NCI-H2227 (cell line): Measurements from ENCODE around the gene CCT3.
"Not testable (repeated sequence)": the region's sequence is repeated elsewhere in the genome, so short reads cannot be mapped to it uniquely, and the experiment has no call there.

Experiments used
- DNase-seq: peaks from one replicate; lab custom pipeline; 2025; ENCODE audit not compliant: unreplicated experiment; lab: John Stamatoyannopoulos, UW

CCT3 gene

DNA sequence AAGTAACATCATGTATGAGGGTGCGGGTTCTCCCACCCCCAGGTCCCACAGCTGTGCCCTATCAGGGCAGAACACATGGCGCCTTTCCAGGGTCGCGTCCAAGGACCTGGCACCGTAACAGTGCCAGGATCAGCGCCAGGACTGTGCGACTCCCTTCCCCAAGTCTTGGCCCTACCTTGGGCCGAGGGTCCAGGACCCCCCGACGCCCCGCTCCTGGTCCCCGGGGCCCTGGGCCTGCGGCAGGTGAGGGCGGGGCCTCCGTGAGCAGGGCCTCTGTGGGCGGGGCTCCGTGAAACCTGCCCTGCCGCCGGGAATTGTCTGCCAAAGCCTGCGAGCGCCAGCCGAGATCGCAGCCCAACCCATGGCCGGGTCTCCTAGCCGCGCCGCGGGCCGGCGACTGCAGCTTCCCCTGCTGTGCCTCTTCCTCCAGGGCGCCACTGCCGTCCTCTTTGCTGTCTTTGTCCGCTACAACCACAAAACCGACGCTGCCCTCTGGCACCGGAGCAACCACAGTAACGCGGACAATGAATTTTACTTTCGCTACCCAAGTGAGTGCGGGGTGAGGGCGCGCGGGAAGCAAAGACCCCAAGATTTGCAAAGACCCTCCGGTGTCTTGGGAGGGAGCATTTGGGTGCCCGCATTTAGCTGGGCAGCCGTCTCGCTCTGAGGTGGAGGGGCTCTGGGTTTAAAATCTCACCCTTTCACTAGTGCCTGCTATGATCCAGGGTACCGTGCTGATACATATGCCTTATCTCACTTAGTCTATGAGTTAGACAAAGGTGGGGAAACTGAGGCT is 31.0 kb upstream of the CCT3 start, which contains the start of gene RHBG:
RHBG (plus strand) TSS at position 323 of the 796 bp plus-strand sequence; CDS start at position 362, 39 bp downstream.
- DNase-seq = no peak

GRCh38 chr1:156368157-156368658 is 30.1 kb upstream of the CCT3 start:
- no peak for DNase-seq

DNA sequence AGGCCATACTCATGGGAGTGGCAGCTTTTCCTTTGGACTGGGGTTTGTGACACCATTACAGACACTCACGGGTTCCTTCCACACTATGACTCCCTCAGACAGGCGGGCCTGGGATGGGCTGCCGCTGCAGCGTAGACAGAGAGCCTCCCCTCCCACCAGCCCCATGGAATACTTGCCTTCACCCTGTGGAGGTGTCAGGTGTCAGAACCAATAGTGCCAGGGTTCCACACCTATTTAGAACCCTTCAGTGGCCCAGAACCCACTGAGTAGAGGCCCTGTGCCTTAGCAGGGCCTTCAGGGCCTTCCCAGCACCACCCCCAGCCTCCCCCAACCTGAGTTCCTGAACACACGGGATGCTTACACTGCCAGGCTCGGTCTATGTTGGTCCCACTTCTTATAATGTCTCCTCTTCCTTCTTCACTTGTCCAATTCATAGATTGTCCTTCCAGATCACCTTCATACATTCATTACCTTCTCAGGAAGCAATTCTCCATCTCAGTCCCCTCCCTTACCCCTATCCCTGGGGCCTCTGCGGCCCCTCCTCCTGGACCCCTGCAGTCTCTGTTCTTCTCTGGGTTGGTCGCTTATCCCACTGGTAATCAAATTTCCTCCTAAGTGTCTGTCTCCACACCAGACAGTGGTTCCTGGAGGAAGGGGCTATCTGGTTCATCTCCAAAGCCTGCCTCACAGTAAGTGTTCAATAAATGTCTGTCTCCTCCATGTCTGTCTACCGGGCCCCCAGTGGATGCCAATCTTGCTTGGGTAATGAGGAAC is 29.5 kb upstream of the CCT3 start:
- no peak for DNase-seq

- no peak for DNase-seq
Observed at GRCh38 chr1:156366378-156367166, 28.5 kb upstream of the CCT3 start.

DNA sequence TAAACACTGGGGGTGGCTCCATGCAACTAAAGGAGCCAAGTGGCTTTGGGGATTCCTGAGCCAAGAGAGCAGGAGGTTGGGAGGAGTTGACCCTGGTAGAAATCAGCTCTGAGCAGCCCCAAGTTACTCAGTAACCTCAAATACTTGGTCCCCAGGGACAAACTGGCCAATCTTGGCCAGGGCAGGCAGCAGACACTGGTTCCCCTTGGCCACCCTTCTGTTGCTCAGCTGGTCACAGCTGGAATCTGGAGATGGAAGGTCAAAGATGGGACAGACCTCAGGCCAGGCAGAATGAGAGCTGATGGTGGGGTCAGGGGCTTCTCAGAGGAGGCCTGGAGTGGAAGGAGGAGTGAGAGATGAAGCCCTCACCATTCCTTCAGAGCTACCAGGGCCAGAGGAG is 27.7 kb upstream of the CCT3 start:
- no peak for DNase-seq

DNA sequence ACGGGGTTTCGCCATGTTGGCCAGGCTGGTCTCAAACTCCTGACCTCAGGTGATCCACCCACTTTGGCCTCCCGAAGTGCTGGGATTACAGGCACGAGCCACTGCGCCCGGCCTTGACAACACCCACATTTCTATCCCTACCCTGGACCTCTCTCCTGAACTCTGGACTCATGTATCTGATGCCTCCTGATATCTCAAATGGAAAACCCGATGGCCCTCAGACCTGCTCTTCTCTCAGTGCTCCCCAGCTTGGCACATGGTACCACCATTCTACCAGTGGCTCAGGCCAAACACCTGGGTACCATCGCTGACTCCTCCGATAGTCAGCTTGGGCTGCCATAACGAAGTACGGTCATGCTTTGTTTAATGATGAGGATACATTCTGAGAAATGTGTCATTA is 22.4 kb upstream of the CCT3 start:
- DNase-seq = no peak

DNA sequence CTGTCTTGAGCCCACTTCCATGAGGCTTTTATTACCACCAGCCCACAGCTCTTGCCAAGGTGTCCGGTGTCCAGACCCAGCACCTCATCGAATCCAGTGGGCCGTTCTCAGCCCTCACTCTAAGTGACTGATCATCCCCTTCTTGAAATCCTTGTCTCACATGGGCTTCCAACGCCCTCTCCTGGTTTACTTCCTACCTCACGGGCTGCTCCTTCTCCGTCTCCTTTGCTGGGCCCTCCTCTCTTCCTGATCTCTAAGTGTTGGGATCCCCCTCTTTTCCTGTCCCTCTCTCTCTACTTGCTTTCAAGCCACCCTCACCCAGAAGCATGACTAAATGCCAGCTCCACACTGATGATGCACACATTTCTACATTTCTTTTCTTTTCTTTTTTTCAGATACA is 21.9 kb upstream of the CCT3 start:
- no peak for DNase-seq

- no peak for DNase-seq
Observed at GRCh38 chr1:156359249-156359648, 21.2 kb upstream of the CCT3 start.

- DNase-seq = peak; percentile 36
Observed at GRCh38 chr1:156358641-156359040, 20.5 kb upstream of the CCT3 start.

DNA sequence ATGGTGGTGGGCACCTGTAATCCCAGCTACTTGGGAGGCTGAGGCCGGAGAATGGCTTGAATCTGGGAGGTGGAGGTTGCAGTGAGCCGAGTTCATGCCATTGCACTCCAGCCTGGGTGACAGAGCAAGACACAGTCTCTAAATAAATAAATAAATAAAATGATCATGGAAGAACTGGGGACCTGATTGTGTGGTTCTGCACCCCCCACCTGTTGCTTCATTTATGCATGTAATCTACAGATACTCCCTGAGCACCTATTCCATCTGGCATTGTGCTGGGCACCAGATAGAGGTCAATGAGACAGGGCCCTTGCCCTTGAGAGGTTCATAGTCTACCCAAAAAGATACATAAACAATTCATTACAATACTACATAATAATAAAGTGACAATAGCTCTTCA is 19.9 kb upstream of the CCT3 start:
- DNase-seq = no peak

DNA sequence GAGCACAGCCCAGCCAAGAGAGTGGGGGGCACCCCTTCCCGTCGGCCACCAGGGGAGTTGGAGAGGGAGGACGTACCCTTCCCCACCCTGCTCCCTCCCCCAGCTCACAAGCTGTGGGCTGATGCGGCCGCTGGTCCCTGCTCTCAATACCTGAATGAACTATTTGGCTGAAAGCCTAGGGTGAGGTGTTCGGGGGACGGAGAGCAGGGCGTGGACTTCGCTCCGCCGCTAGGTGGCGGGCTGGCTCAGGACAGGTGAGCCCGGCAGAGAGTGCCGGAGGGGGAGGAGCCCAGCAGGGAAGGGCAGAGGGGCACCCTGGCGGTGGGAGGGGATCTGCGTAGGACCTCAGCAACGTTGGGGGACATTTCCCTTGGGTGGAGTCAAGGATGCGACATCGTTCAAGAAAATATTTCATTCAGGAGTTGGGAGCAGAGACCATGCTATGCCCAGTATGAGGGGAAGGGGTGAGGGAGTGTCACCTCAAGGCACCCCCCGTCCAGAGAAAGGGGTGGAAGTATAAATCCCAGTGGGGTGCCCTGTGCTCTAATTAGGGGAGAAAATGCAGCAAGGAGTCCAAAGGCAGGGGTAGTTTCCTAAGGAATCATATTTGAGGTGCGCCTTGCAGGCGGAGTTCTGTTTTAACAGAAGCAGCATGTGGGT is 18.9 kb upstream of the CCT3 start:
- DNase-seq = peak; percentile 79

- DNase-seq = no peak
Observed at GRCh38 chr1:156356262-156356874, 18.3 kb upstream of the CCT3 start.

DNA sequence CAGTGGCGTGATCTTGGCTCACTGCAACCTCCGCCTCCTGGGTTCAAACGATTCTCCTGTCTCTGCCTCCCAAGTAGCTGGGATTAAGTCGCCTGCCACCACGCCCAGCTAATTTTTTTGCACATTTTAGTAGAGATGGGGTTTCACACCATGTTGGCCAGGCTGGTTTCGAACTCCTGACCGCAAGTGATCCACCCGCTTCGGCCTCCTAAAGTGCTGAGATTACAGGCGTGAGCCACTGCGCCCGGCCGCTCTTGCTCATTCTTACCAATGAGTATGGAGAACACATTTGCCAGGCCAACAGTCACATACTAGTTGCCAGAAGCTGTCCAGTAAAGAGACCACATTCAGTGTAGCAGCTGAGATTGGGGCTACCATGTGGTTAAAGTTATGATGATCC is 14.4 kb upstream of the CCT3 start:
- not testable (repeated sequence) for DNase-seq

DNA sequence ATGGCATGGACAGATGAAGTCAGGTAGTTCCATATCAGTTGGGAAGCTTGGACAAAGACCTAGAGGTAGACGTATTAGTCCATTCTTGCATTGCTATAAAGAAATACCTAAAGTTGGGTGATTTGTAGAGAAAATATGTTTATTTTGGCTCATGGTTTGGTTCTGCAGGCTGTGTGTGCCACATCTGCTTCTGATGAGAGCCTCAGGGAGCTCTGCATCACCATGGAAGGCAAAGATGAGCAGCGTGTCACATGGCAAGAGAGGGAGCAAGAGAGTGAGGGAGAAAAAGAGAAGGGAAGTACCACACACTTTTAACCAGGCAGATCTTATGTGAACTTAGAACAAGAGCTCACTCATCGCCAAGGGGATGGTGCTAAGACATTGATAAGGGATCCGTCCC is 9.2 kb upstream of the CCT3 start:
- DNase-seq = no peak

- DNase-seq = no peak
Observed at GRCh38 chr1:156346636-156347035, 8.5 kb upstream of the CCT3 start.

DNA sequence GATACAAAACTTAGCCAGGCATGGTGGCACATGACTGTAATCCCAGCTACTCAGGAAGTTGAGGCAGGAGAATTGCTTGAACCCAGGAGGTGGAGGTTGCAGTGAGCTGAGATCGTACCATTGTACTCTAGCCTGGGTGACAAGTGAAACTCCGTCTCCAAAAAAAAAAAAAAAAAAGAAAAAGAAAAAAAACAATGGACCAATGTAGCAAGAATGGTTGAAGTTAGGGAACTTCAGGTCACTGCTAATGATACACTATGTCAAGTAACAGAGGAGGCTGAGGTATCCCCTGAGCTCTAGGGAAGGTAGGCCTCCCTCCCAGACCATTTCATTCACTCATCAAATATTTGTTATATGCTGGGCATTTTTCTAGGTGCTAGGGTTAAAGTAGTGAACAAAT is 7.9 kb upstream of the CCT3 start:
- DNase-seq = not testable (repeated sequence)

- DNase-seq = no peak
Observed at GRCh38 chr1:156344409-156344808, 6.3 kb upstream of the CCT3 start.

- peak; percentile 7 for DNase-seq
Observed at GRCh38 chr1:156342166-156342955, 4.3 kb upstream of the CCT3 start.

DNA sequence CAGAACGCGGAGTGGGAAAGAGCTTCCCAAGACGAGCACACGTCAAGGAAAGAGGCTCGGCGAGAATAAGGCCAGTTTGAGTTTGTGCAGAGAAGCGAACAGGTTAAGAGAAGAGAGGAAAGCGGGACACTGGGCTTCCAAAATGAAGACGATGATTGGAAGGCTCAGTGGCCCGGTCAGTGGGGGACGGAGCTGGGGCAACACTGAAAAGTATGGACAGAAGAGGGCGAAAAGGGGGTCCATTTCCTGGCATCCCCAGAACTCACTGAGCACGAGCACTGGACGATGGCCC is 258 bp downstream of the CCT3 start:
- DNase-seq = peak; percentile 48
